ENCODE data around the gene ZNF684. TPM values are rescaled to one million over a fixed set of nuclear protein-coding genes. Genes with fewer than 3 reads are reported as not detected.
"Not testable (repeated sequence)": the region's sequence is repeated elsewhere in the genome, so short reads cannot be mapped to it uniquely, and the experiment has no call there.

Gene ZNF684
- 2.8 and 4.0 TPM in 2 replicates for polyA plus RNA-seq (2011; rRNA removed)
- 1.7 and 2.3 TPM in 2 replicates for polyA plus RNA-seq (2012; cell fraction: cytosol; rRNA removed)
- polyA plus RNA-seq (2012; cell fraction: nucleus; rRNA removed), result 1.1 and 2.0 TPM in 2 replicates
- polyA plus RNA-seq (2017; fragmentation: RNase III; extraction: RNeasy Plus Mini Kit Qiagen cat#74134 plus additional on column Dnase treatment), result 2.4 to 3.0 TPM (median 2.5 TPM) in 3 replicates
- 1.6 and 2.1 TPM in 2 replicates for polyA minus RNA-seq (2011; rRNA and poly(A)+ RNA removed)

DNA sequence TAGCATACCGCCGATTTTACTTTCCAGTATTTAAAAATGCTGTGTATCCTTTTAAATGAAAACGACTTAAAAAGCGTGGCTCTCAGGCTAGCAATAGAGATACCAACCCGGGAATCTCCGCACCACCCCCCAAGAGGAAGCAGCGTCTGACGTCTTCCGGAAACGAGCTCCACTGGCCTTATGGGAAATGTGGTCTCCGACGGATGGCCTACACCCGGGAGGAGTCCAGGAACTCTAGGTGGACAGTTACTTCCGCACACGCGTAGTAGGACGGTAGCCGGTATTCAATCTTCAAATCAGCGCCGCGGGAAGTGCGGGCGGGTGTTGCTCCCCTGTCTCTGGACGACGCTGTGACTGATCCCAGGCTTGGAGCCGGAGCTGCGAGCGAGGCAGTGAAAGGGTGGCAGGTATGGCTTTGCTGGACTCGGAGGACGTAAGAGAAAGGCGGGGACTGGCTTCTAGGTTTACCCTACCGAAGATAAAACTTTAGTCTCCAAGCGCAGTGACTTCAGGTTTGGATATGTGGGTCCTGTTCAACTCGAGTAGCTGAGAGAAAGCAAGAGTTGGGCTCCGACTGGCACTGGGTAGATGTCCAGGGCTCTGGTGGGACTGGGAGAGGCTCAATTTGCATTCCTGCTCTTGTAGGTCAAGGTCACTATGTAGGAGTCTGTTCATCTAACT is at the start of gene ZNF684:
TSS of gene ZNF684 (plus strand) at position 257 of the 681 bp plus-strand sequence. CDS start 1,530 bp downstream, outside the sequence.
- Histone ChIP-seq H3K4me2 (peak within 1 kb of the TSS; percentile 81), H3K27ac (peak within 1 kb of the TSS; percentile 66 to 86), H3K4me1 (peaks cover 6% of the 10 kb centered on the region; the same call in 1 of the 3 replicates), H3K9me3 (peaks cover 20% of the 10 kb centered on the region), H3K4me3 (peak within 1 kb of the TSS; percentile 60)
- 2% methylated on average over 17 of the region's 35 CpGs for WGBS (ENCODE audit: missing lambda C conversion rate)
- ChIA-PET CTCF (interaction anchor here (0.9 to 2.0 kb wide), 2 partner anchors 10 to 91 kb away, joined by 3 to 8 read pairs; no protein-coding TSS in a partner anchor), POLR2A (interaction anchor here (0.8 to 1.4 kb wide), 4 partner anchors 17 to 81 kb away, joined by 3 to 10 read pairs (median 4); partner anchors contain the start of gene ZFP69B)
- peak; percentile 90 to 94 for DNase-seq (ENCODE audit: low read depth in 1 of 2, low spot score in 1 of 2)
- peak; percentile 100 for ATAC-seq
- TF ChIP-seq TP53 (CRISPR knock-in tag; IDR thresholded peaks at IDR 0.05) (no peak), TFCP2L1 (CRISPR knock-in tag; IDR thresholded peaks at IDR 0.05) (no peak), CHD4 (IDR thresholded peaks at IDR 0.05; ENCODE audit: borderline replicate concordance) (no peak), BHLHE40 (IDR thresholded peaks at IDR 0.05; ENCODE audit: low read depth, low read length) (no peak), JUN (IDR thresholded peaks at IDR 0.05) (peak in 1 of 2 experiments; percentile 68; a peak in 2 of 5 replicates), KDM5A (IDR thresholded peaks at IDR 0.05) (peak; percentile 45; the same call in 1 of the 2 replicates), POLR2A (IDR thresholded peaks at IDR 0.05; ENCODE audit: low read length) (peak; percentile 58), EHMT2 (IDR thresholded peaks at IDR 0.05; ENCODE audit: low read depth) (no peak), MYC (IDR thresholded peaks at IDR 0.05; ENCODE audit: borderline replicate concordance, low read length) (no peak), NFE2L2 (conservative IDR thresholded peaks at IDR 0.05; ENCODE audit: low read length) (no peak), RNF2 (IDR thresholded peaks at IDR 0.05; ENCODE audit: borderline replicate concordance, low read depth) (no peak), PHF8 (IDR thresholded peaks at IDR 0.05; ENCODE audit: borderline replicate concordance, low read depth) (peak; percentile 35; the same call in 1 of the 2 replicates), FOSL2 (IDR thresholded peaks at IDR 0.05) (no peak), FOSL2 (CRISPR knock-in tag; IDR thresholded peaks at IDR 0.05) (no peak), NPAS2 (CRISPR knock-in tag; IDR thresholded peaks at IDR 0.05; ENCODE audit: borderline replicate concordance) (no peak), FOSB (CRISPR knock-in tag; IDR thresholded peaks at IDR 0.05) (no peak)
- TF ChIP-seq, protein P1, sequence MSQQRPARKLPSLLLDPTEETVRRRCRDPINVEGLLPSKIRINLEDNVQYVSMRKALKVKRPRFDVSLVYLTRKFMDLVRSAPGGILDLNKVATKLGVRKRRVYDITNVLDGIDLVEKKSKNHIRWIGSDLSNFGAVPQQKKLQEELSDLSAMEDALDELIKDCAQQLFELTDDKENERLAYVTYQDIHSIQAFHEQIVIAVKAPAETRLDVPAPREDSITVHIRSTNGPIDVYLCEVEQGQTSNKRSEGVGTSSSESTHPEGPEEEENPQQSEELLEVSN (IDR thresholded peaks at IDR 0.05; ENCODE audit: borderline replicate concordance, low read depth), result peak; percentile 90
- TF ChIP-seq, protein P2, sequence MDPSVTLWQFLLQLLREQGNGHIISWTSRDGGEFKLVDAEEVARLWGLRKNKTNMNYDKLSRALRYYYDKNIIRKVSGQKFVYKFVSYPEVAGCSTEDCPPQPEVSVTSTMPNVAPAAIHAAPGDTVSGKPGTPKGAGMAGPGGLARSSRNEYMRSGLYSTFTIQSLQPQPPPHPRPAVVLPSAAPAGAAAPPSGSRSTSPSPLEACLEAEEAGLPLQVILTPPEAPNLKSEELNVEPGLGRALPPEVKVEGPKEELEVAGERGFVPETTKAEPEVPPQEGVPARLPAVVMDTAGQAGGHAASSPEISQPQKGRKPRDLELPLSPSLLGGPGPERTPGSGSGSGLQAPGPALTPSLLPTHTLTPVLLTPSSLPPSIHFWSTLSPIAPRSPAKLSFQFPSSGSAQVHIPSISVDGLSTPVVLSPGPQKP (IDR thresholded peaks at IDR 0.05; ENCODE audit: low read depth, low read length), result no peak
- TF ChIP-seq, protein P3, sequence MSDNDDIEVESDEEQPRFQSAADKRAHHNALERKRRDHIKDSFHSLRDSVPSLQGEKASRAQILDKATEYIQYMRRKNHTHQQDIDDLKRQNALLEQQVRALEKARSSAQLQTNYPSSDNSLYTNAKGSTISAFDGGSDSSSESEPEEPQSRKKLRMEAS (IDR thresholded peaks at IDR 0.05), result peak; percentile 83
- FAIRE-seq, result no peak

DNA sequence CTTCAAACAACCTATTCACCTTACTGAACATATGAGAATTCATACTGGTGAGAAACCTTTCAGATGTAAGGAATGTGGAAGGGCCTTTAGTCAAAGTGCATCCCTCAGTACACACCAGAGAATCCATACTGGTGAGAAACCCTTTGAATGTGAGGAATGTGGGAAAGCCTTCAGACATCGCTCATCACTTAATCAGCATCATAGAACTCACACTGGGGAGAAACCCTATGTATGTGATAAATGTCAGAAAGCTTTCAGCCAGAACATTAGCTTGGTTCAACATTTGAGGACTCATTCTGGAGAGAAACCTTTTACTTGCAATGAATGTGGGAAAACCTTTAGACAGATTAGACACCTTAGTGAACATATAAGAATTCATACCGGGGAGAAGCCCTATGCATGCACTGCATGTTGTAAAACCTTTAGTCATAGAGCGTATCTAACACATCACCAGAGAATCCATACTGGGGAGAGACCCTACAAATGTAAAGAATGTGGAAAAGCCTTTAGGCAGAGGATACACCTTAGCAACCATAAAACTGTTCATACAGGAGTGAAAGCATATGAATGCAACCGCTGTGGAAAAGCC is 36.0 kb upstream of the ZNF684 start:
- ChIA-PET CTCF (no interaction called here), POLR2A (no interaction called here)
- Histone ChIP-seq H3K4me1 (no peaks in the 10 kb centered on the region), H3K4me3 (no peak overlapping the region), H3K4me2 (no peak overlapping the region), H3K27ac (no peak overlapping the region), H3K9me3 (peaks cover 51% of the 10 kb centered on the region)
- TF ChIP-seq EHMT2 (IDR thresholded peaks at IDR 0.05; ENCODE audit: low read depth) (no peak), JUN (IDR thresholded peaks at IDR 0.05) (no peak), SMC3 (IDR thresholded peaks at IDR 0.05) (no peak), CEBPB (IDR thresholded peaks at IDR 0.05) (no peak), RCOR1 (IDR thresholded peaks at IDR 0.05; ENCODE audit: low read depth, low read length) (no peak), RNF2 (IDR thresholded peaks at IDR 0.05; ENCODE audit: borderline replicate concordance, low read depth) (no peak), NFE2L2 (conservative IDR thresholded peaks at IDR 0.05; ENCODE audit: low read length) (no peak), POLR2A (IDR thresholded peaks at IDR 0.05; ENCODE audit: low read length) (no peak), HOXB13 (CRISPR knock-in tag; IDR thresholded peaks at IDR 0.05; ENCODE audit: low read depth) (no peak), ZNF302 (CRISPR knock-in tag; IDR thresholded peaks at IDR 0.05) (no peak)
- TF ChIP-seq, protein P4, sequence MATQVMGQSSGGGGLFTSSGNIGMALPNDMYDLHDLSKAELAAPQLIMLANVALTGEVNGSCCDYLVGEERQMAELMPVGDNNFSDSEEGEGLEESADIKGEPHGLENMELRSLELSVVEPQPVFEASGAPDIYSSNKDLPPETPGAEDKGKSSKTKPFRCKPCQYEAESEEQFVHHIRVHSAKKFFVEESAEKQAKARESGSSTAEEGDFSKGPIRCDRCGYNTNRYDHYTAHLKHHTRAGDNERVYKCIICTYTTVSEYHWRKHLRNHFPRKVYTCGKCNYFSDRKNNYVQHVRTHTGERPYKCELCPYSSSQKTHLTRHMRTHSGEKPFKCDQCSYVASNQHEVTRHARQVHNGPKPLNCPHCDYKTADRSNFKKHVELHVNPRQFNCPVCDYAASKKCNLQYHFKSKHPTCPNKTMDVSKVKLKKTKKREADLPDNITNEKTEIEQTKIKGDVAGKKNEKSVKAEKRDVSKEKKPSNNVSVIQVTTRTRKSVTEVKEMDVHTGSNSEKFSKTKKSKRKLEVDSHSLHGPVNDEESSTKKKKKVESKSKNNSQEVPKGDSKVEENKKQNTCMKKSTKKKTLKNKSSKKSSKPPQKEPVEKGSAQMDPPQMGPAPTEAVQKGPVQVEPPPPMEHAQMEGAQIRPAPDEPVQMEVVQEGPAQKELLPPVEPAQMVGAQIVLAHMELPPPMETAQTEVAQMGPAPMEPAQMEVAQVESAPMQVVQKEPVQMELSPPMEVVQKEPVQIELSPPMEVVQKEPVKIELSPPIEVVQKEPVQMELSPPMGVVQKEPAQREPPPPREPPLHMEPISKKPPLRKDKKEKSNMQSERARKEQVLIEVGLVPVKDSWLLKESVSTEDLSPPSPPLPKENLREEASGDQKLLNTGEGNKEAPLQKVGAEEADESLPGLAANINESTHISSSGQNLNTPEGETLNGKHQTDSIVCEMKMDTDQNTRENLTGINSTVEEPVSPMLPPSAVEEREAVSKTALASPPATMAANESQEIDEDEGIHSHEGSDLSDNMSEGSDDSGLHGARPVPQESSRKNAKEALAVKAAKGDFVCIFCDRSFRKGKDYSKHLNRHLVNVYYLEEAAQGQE (IDR thresholded peaks at IDR 0.05), result no peak
- TF ChIP-seq, protein P3 (IDR thresholded peaks at IDR 0.05), result no peak
- DNase-seq (ENCODE audit: low read depth in 1 of 2, low spot score in 1 of 2) (peak in 1 of 2 experiments; percentile 5), ATAC-seq (no peak), FAIRE-seq (no peak)
- WGBS (ENCODE audit: missing lambda C conversion rate), result 69% methylated on average over 4 of the region's 4 CpGs

DNA sequence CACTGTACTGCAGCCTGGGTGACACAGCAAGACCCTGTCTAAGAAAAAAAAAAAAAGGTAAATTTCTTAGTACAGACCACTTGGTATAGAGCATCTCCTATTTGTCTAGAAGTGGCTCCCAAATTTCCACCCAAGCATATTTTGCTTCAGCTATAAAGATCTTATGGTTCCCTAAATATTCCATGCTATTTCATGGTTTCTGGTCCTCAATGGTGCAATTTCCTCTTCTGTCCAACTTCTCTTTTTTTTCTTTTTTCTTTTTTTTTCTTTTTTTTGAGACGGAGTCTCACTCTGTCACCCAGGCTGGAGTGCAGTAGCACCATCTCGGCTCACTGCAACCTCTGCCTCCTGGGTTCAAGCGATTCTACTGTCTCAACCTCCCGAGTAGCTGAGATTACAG is 28.8 kb upstream of the ZNF684 start:
- H3K4me1 ChIP-seq; DNase-seq (ENCODE audit: low read depth in 1 of 2, low spot score in 1 of 2); H3K4me2 ChIP-seq; H3K4me3 ChIP-seq; FAIRE-seq; ATAC-seq; POLR2A ChIA-PET; H3K27ac ChIP-seq; CTCF ChIA-PET: not testable (repeated sequence)
- 67% methylated on average over 4 of the region's 4 CpGs for WGBS (ENCODE audit: missing lambda C conversion rate)
- H3K9me3 ChIP-seq, result peaks cover 51% of the 10 kb centered on the region
